WTC11 (cell line): Measurements from ENCODE around the gene TAS2R40. TPM values are rescaled to one million over a fixed set of nuclear protein-coding genes. Genes with fewer than 3 reads are reported as not detected.
"Not testable (repeated sequence)": the region's sequence is repeated elsewhere in the genome, so short reads cannot be mapped to it uniquely, and the experiment has no call there.

Experiments used
- ATAC-seq: fragments of 200-7000 bp; cut with Tn5 transposase; 2 replicates; pipeline ENCODE4 v1.10.0; 2021; ENCODE audit warnings: mild to moderate bottlenecking, moderate library complexity
- CTCF ChIA-PET: fragments of 300-600 bp; sonication (Branson Sonifier 250); formaldehyde crosslinking; loops from one replicate; lab custom pipeline; 2021; ENCODE audit warnings: antibody characterized with exemption; lab: Charles Lee
- POLR2A ChIA-PET: fragments of 350-600 bp; sonication (Branson Sonifier 250); formaldehyde crosslinking; loops from one replicate; lab custom pipeline; 2021; ENCODE audit warnings: antibody characterized with exemption; lab: Charles Lee
- DNase-seq: peaks from one replicate; pipeline ENCODE4 v3.0.0; 2021; ENCODE audit warnings: low spot score
- H3K27ac Mint-ChIP-seq: 2 replicates; pipeline ENCODE4 v1.8.0; 2021; ENCODE audit warnings: mixed read lengths
- H3K27me3 Mint-ChIP-seq: 2 replicates; pipeline ENCODE4 v1.8.0; 2021; ENCODE audit warnings: low read depth, mild to moderate bottlenecking, moderate library complexity, mixed read lengths
- H3K36me3 Mint-ChIP-seq: 2 replicates; pipeline ENCODE4 v1.8.0; 2021; ENCODE audit warnings: mixed read lengths
- H3K4me1 Mint-ChIP-seq: 2 replicates; pipeline ENCODE4 v1.8.0; 2022; ENCODE audit warnings: mixed read lengths
- H3K4me3 Mint-ChIP-seq: 2 replicates; pipeline ENCODE4 v1.8.0; 2021; ENCODE audit warnings: mild to moderate bottlenecking, moderate library complexity, mixed read lengths
- H3K9me3 Mint-ChIP-seq: 2 replicates; pipeline ENCODE4 v1.8.0; 2021; ENCODE audit warnings: mixed read lengths
- AR ChIP-seq: fragments of 250-450 bp; sonication (Bioruptor Pico); IDR thresholded peaks from 2 replicates; pipeline ENCODE4 v1.9.0; 2021; ENCODE audit warnings: mild to moderate bottlenecking
- ATF1 ChIP-seq: sonication (generic); formaldehyde crosslinking; IDR thresholded peaks from 2 replicates; pipeline ENCODE4 v1.8.1; 2023; ENCODE audit warnings: mild to moderate bottlenecking, moderate library complexity, missing genetic modification reagents
- CBFB ChIP-seq: sonication (generic); formaldehyde crosslinking; IDR thresholded peaks from 2 replicates; pipeline ENCODE4 v1.8.1; 2022; ENCODE audit warnings: mild to moderate bottlenecking, low read depth, missing genetic modification reagents
- CTCF ChIP-seq: fragments of 200-600 bp; IDR thresholded peaks from 2 replicates; pipeline ENCODE4 v1.8.0; 2022; ENCODE audit warnings: antibody characterized with exemption
- FOXJ3 ChIP-seq: sonication (generic); formaldehyde crosslinking; IDR thresholded peaks from 2 replicates; pipeline ENCODE4 v1.9.0; 2021; ENCODE audit warnings: missing genetic modification reagents, mild to moderate bottlenecking, borderline replicate concordance
- FOXK1 ChIP-seq: sonication (generic); formaldehyde crosslinking; IDR thresholded peaks from 2 replicates; pipeline ENCODE4 v1.8.0; 2022; ENCODE audit warnings: mild to moderate bottlenecking, moderate library complexity, missing genetic modification reagents
- FOXP1 ChIP-seq: sonication (generic); formaldehyde crosslinking; IDR thresholded peaks from 2 replicates; pipeline ENCODE4 v1.8.0; 2022; ENCODE audit warnings: missing genetic modification reagents, mild to moderate bottlenecking, moderate library complexity, borderline replicate concordance
- HMGA2 ChIP-seq: fragments of 250-450 bp; sonication (Bioruptor Pico); IDR thresholded peaks from 2 replicates; pipeline ENCODE4 v1.4.0; 2021; ENCODE audit warnings: mild to moderate bottlenecking, moderate library complexity
- MAX ChIP-seq: sonication (generic); formaldehyde crosslinking; IDR thresholded peaks from 2 replicates; pipeline ENCODE4 v1.8.0; 2022; ENCODE audit warnings: mild to moderate bottlenecking, missing genetic modification reagents
- MXD4 ChIP-seq: fragments of 250-450 bp; sonication (Bioruptor Pico); IDR thresholded peaks from 2 replicates; pipeline ENCODE4 v1.8.0; 2021; ENCODE audit warnings: mild to moderate bottlenecking, moderate library complexity, borderline replicate concordance
- NFE2L1 ChIP-seq: sonication (generic); formaldehyde crosslinking; IDR thresholded peaks from 2 replicates; pipeline ENCODE4 v1.8.1; 2023; ENCODE audit warnings: missing genetic modification reagents
- OVOL2 ChIP-seq: fragments of 250-450 bp; sonication (Bioruptor Pico); IDR thresholded peaks from 2 replicates; pipeline ENCODE4 v1.9.0; 2021; ENCODE audit warnings: mild to moderate bottlenecking, borderline replicate concordance
- RELA ChIP-seq: sonication (generic); formaldehyde crosslinking; IDR thresholded peaks from 2 replicates; pipeline ENCODE4 v1.8.1; 2022; ENCODE audit warnings: missing genetic modification reagents, mild to moderate bottlenecking, borderline replicate concordance
- TCF7 ChIP-seq: sonication (generic); formaldehyde crosslinking; IDR thresholded peaks from 2 replicates; pipeline ENCODE4 v1.8.0; 2022; ENCODE audit warnings: mild to moderate bottlenecking, low read depth, missing genetic modification reagents, moderate library complexity
- ZBTB21 ChIP-seq: sonication (generic); formaldehyde crosslinking; IDR thresholded peaks from 2 replicates; pipeline ENCODE4 v1.8.1; 2023; ENCODE audit warnings: mild to moderate bottlenecking, missing genetic modification reagents, borderline replicate concordance
- ZNF232 ChIP-seq: sonication (generic); formaldehyde crosslinking; IDR thresholded peaks from 2 replicates; pipeline ENCODE4 v1.8.0; 2022; ENCODE audit warnings: mild to moderate bottlenecking, missing genetic modification reagents
- ZNF416 ChIP-seq: fragments of 250-450 bp; sonication (Bioruptor Pico); IDR thresholded peaks from 2 replicates; pipeline ENCODE4 v1.9.0; 2021; ENCODE audit warnings: mild to moderate bottlenecking, inconsistent platforms
- total RNA-seq: library from RNA; stranded (reverse); gene quantifications from 3 replicates; pipeline ENCODE4 v1.2.3, GENCODE V29; 2021
- TF ChIP-seq, protein P1 (sequence below): sonication (generic); formaldehyde crosslinking; IDR thresholded peaks from 2 replicates; pipeline ENCODE4 v1.8.1; 2023; ENCODE audit warnings: mild to moderate bottlenecking, missing genetic modification reagents
- TF ChIP-seq, protein P2 (sequence below): fragments of 250-450 bp; sonication (Bioruptor Pico); IDR thresholded peaks from 2 replicates; pipeline ENCODE4 v1.9.0; 2021; ENCODE audit warnings: mild to moderate bottlenecking

Gene TAS2R40
- total RNA-seq, 1 experiment from 2014 or later: not detected

DNA sequence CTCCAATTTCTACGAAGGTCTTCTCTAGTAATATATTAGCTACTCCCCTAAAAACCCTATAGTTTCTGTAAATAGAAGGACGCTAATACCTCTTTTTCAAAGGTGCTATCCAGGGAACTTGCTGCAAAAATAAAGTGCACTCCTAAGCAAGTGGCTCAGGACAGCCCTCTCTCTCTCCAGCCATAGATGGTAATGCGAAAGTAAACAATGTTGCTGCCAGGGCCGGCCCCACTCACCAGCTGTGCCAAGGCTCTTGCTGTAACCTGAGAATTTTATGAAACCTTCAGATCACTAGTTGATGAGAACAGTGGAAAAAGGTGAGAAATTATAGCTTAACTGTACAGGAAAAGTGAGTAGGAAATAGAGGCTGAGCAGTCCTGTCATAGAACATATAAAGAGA, 49.5 kb upstream of the TAS2R40 start (continued):
- no peak for TF ChIP-seq ZNF416

- no peak for DNase-seq
- TF ChIP-seq MAX (CRISPR knock-in tag) (no peak), HMGA2 (CRISPR knock-in tag) (peak; percentile 71)
- H3K27ac Mint-ChIP-seq: no peak overlapping the region
- POLR2A ChIA-PET: no interaction called here
- no peaks in the 10 kb centered on the region for H3K36me3 Mint-ChIP-seq
- no peak overlapping the region for H3K4me3 Mint-ChIP-seq
- H3K9me3 Mint-ChIP-seq: peaks cover 27% of the 10 kb centered on the region
- peaks cover 4% of the 10 kb centered on the region; the same call in 1 of the 2 replicates for H3K4me1 Mint-ChIP-seq
- CTCF ChIA-PET: interaction anchor here (0.6 kb wide), 1 partner anchor 641 kb away, joined by 3 read pairs; no protein-coding TSS in a partner anchor
- peaks cover 2% of the 10 kb centered on the region; the same call in 1 of the 2 replicates for H3K27me3 Mint-ChIP-seq
- peak; percentile 65 for ATAC-seq
These were observed 45.7 kb upstream of the TAS2R40 start for GRCh38 chr7:143176128-143176527.

- Mint-ChIP-seq H3K4me1 (no peaks in the 10 kb centered on the region), H3K9me3 (peaks cover 31% of the 10 kb centered on the region), H3K27ac (no peak overlapping the region), H3K27me3 (peaks cover 2% of the 10 kb centered on the region; the same call in 1 of the 2 replicates)
- no peak for ATAC-seq
- TF ChIP-seq CTCF (no peak), MXD4 (CRISPR knock-in tag) (no peak), AR (CRISPR knock-in tag) (no peak), RELA (CRISPR knock-in tag) (no peak), CBFB (CRISPR knock-in tag) (no peak)
- TF ChIP-seq, protein P1, sequence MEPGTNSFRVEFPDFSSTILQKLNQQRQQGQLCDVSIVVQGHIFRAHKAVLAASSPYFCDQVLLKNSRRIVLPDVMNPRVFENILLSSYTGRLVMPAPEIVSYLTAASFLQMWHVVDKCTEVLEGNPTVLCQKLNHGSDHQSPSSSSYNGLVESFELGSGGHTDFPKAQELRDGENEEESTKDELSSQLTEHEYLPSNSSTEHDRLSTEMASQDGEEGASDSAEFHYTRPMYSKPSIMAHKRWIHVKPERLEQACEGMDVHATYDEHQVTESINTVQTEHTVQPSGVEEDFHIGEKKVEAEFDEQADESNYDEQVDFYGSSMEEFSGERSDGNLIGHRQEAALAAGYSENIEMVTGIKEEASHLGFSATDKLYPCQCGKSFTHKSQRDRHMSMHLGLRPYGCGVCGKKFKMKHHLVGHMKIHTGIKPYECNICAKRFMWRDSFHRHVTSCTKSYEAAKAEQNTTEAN (CRISPR knock-in tag): no peak
- TF ChIP-seq, all 79 proteins: peak for 0
- Mint-ChIP-seq H3K4me3 (no peak overlapping the region), H3K36me3 (no peaks in the 10 kb centered on the region)
- DNase-seq: no peak
- ChIA-PET POLR2A (no interaction called here), CTCF (interaction anchor here (1.1 kb wide), 2 partner anchors 38 to 296 kb away, joined by 3 read pairs; no protein-coding TSS in a partner anchor)
These were observed 44.3 kb upstream of the TAS2R40 start for GRCh38 chr7:143177374-143178119.

DNA sequence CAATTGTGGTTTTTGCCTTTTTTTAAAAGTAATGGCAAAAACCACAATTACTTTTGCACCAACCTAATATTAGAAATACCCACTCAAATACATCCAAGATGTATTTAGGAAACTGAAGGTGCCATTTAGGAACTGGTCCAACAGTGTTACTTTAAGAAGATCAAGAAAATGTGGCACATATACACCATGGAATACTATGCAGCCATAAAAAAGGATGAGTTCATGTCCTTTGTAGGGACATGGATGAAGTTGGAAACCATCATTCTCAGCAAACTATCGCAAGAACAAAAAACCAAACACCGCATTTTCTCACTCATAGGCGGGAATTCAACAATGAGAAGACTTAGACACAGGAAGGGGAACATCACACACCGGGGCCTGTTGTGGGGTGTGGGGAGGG, 41.1 kb upstream of the TAS2R40 start:
- ATAC-seq, H3K4me3 Mint-ChIP-seq, H3K4me1 Mint-ChIP-seq, DNase-seq, H3K27ac Mint-ChIP-seq, H3K27me3 Mint-ChIP-seq, POLR2A ChIA-PET, H3K36me3 Mint-ChIP-seq: not testable (repeated sequence)
- CTCF ChIA-PET: interaction anchor here (0.6 kb wide), 1 partner anchor 34 kb away, joined by 3 read pairs; no protein-coding TSS in a partner anchor
- H3K9me3 Mint-ChIP-seq: peaks cover 31% of the 10 kb centered on the region

GRCh38 chr7:143181349-143181748, 40.5 kb upstream of the TAS2R40 start:
- Mint-ChIP-seq H3K9me3 (peaks cover 31% of the 10 kb centered on the region), H3K4me1 (peaks cover 8% of the 10 kb centered on the region), H3K27me3 (peaks cover 2% of the 10 kb centered on the region), H3K27ac (no peak overlapping the region), H3K4me3 (no peak overlapping the region), H3K36me3 (no peaks in the 10 kb centered on the region)
- ChIA-PET CTCF (interaction anchor here (0.6 kb wide), 1 partner anchor 34 kb away, joined by 3 read pairs; no protein-coding TSS in a partner anchor), POLR2A (no interaction called here)
- DNase-seq (no peak), ATAC-seq (no peak)
- TF ChIP-seq NFE2L1 (no peak), ZBTB21 (no peak), TCF7 (CRISPR knock-in tag) (no peak), ZNF232 (CRISPR knock-in tag) (no peak), FOXK1 (CRISPR knock-in tag) (no peak), ATF1 (no peak), FOXJ3 (CRISPR knock-in tag) (no peak), HMGA2 (CRISPR knock-in tag) (no peak), FOXP1 (no peak), OVOL2 (CRISPR knock-in tag) (no peak)
- TF ChIP-seq, protein P2, sequence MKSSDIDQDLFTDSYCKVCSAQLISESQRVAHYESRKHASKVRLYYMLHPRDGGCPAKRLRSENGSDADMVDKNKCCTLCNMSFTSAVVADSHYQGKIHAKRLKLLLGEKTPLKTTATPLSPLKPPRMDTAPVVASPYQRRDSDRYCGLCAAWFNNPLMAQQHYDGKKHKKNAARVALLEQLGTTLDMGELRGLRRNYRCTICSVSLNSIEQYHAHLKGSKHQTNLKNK (CRISPR knock-in tag): no peak
